SK-N-SH (cell line): ENCODE measurements around the gene TINAGL1. TPM values are rescaled to one million over a fixed set of nuclear protein-coding genes. Genes with fewer than 3 reads are reported as not detected.

Experiments used
- CTCF ChIA-PET: fragments of 300-600, 350-600 bp; formaldehyde crosslinking; extraction: SDS; loops from one replicate; lab custom pipeline; 2021; lab: Yijun Ruan, JAX
- POLR2A ChIA-PET: fragments of 350-600 bp; sonication (Branson Sonifier 250); formaldehyde crosslinking; extraction: SDS; loops from one replicate; lab custom pipeline; 2020; ENCODE audit warnings: antibody characterized with exemption, inconsistent platforms; lab: Yijun Ruan, JAX
- DNase-seq: peaks from one replicate; pipeline ENCODE4 v3.0.0; 2012
- H2AFZ ChIP-seq: fragments of 200-600 bp; sonication (generic); 2 replicates; pipeline ENCODE4 v1.8.1; 2016; ENCODE audit warnings: antibody characterized with exemption, mild to moderate bottlenecking, low read depth
- H3F3A ChIP-seq: fragments of 200-600 bp; sonication (generic); replicated peaks from 2 replicates; pipeline ENCODE3; 2016; ENCODE audit warnings: antibody characterized with exemption, mild to moderate bottlenecking; ENCODE audit not compliant: insufficient read depth
- H3K27ac ChIP-seq, 2 experiments: fragments of 200-500 bp in 1 of 2; fragments of 200-600 bp in 1 of 2; sonication (Bioruptor generic) in 1 of 2; sonication (generic), shearing (Covaris generic) in 1 of 2; 2 replicates each; pipeline versions ENCODE4 v1.5.1 to v1.6.1; 2014 to 2016; ENCODE audit warnings: low read depth in 2 of 2, inconsistent platforms in 1 of 2, low read length in 1 of 2, mild to moderate bottlenecking in 1 of 2, mixed read lengths in 1 of 2
- H3K27me3 ChIP-seq: fragments of 200-600 bp; sonication (generic), shearing (Covaris generic); 2 replicates; pipeline ENCODE4 v1.6.1; 2016; ENCODE audit warnings: mixed run types; ENCODE audit not compliant: insufficient read depth
- H3K36me3 ChIP-seq, 2 experiments: fragments of 200-500 bp in 1 of 2; fragments of 200-600 bp in 1 of 2; sonication (Bioruptor generic) in 1 of 2; sonication (generic) in 1 of 2; replicated peaks in 1 of 2; 2 replicates each; pipeline versions ENCODE3 to v1.5.1; 2014 to 2016; ENCODE audit warnings: low read length in 1 of 2, mild to moderate bottlenecking in 1 of 2; ENCODE audit not compliant: insufficient read depth in 2 of 2, control insufficient read depth in 1 of 2
- H3K4me1 ChIP-seq, 2 experiments: fragments of 200-500 bp in 1 of 2; fragments of 200-600 bp in 1 of 2; sonication (Bioruptor generic) in 1 of 2; sonication (generic), shearing (Covaris generic) in 1 of 2; 2 replicates each; pipeline versions ENCODE4 v1.5.1 to v1.6.1; 2014 to 2016; ENCODE audit warnings: low read depth in 1 of 2, low read length in 1 of 2, mixed run types in 1 of 2; ENCODE audit not compliant: insufficient read depth in 2 of 2, control insufficient read depth in 1 of 2
- H3K4me2 ChIP-seq: fragments of 200-600 bp; sonication (generic), shearing (Covaris generic); 2 replicates; pipeline ENCODE4 v1.6.1; 2017; ENCODE audit warnings: mixed run types
- H3K4me3 ChIP-seq, 2 experiments: fragments of 200-500 bp in 1 of 2; fragments of 200-600 bp in 1 of 2; sonication (Bioruptor generic) in 1 of 2; sonication (generic), shearing (Covaris generic) in 1 of 2; 2 replicates each; pipeline versions ENCODE4 v1.5.1 to v1.8.1; 2014 to 2016; ENCODE audit warnings: low read depth in 2 of 2, inconsistent platforms in 1 of 2, low read length in 1 of 2, mild to moderate bottlenecking in 1 of 2, mixed read lengths in 1 of 2, moderate library complexity in 1 of 2
- H3K79me2 ChIP-seq: fragments of 200-600 bp; sonication (generic); 2 replicates; pipeline ENCODE4 v1.8.1; 2017; ENCODE audit warnings: mild to moderate bottlenecking; ENCODE audit not compliant: insufficient read depth
- H3K9ac ChIP-seq: fragments of 200-600 bp; sonication (generic); 2 replicates; pipeline ENCODE4 v1.6.1; 2017; ENCODE audit warnings: mixed run types
- H3K9me2 ChIP-seq: fragments of 200-600 bp; sonication (generic); 2 replicates; pipeline ENCODE4 v1.6.1; 2017; ENCODE audit warnings: mixed run types
- H3K9me3 ChIP-seq: fragments of 200-600 bp; sonication (generic); 2 replicates; pipeline ENCODE4 v1.6.1; 2017; ENCODE audit warnings: mixed run types, mild to moderate bottlenecking, moderate library complexity
- H4K20me1 ChIP-seq: fragments of 200-600 bp; sonication (generic); 2 replicates; pipeline ENCODE4 v1.6.1; 2017; ENCODE audit warnings: mild to moderate bottlenecking, mixed run types; ENCODE audit not compliant: insufficient read depth
- CHD2 ChIP-seq: fragments of 150-350 bp; IDR thresholded peaks from 2 replicates; pipeline ENCODE4 v1.6.1; 2018; ENCODE audit warnings: low read length; ENCODE audit not compliant: partially characterized antibody
- ELF1 ChIP-seq: IDR thresholded peaks from 2 replicates; pipeline ENCODE4 v1.4.0; 2012
- EP300 ChIP-seq, 2 experiments: IDR thresholded peaks; 2 replicates each; pipeline versions ENCODE4 v1.4.0 to v1.6.1; 2012; ENCODE audit warnings: borderline replicate concordance in 1 of 2, low read depth in 1 of 2, low read length in 1 of 2
- EZH2phosphoT487 ChIP-seq: fragments of 200-600 bp; sonication (generic); IDR thresholded peaks from 2 replicates; pipeline ENCODE4 v1.6.1; 2017; ENCODE audit warnings: low read depth, mixed run types, mild to moderate bottlenecking, antibody characterized with exemption, moderate library complexity, borderline replicate concordance
- FOSL2 ChIP-seq: IDR thresholded peaks from 2 replicates; pipeline ENCODE4 v1.4.0; 2012; ENCODE audit warnings: low read depth, mild to moderate bottlenecking, moderate library complexity, borderline replicate concordance
- FOXJ3 ChIP-seq: sonication (generic); formaldehyde crosslinking; IDR thresholded peaks from 2 replicates; pipeline ENCODE4 v1.5.1; 2020; ENCODE audit warnings: mild to moderate bottlenecking, missing genetic modification reagents
- FOXM1 ChIP-seq: IDR thresholded peaks from 2 replicates; pipeline ENCODE4 v1.4.0; 2012; ENCODE audit warnings: low read depth, mild to moderate bottlenecking
- MAX ChIP-seq: IDR thresholded peaks from 2 replicates; pipeline ENCODE4 v1.4.0; 2012; ENCODE audit warnings: low read depth
- MEF2A ChIP-seq: IDR thresholded peaks from 2 replicates; pipeline ENCODE4 v1.4.0; 2012; ENCODE audit warnings: low read depth, borderline replicate concordance
- NFIC ChIP-seq: IDR thresholded peaks from 2 replicates; pipeline ENCODE4 v1.4.0; 2012; ENCODE audit warnings: borderline replicate concordance
- PBX3 ChIP-seq: IDR thresholded peaks from 2 replicates; pipeline ENCODE4; 2012
- POLR2AphosphoS5 ChIP-seq: IDR thresholded peaks from 2 replicates; pipeline ENCODE4 v1.6.1; 2012; ENCODE audit warnings: low read depth, low read length
- REST ChIP-seq: IDR thresholded peaks from 2 replicates; pipeline ENCODE4 v1.6.1; 2012; ENCODE audit warnings: mild to moderate bottlenecking, low read depth, low read length, moderate library complexity
- SIN3A ChIP-seq: IDR thresholded peaks from 2 replicates; pipeline ENCODE4 v1.6.1; 2012; ENCODE audit warnings: low read depth, mild to moderate bottlenecking, low read length, moderate library complexity, borderline replicate concordance
- SMC3 ChIP-seq: IDR thresholded peaks from 2 replicates; pipeline ENCODE4 v1.6.1; 2012; ENCODE audit warnings: low read depth, low read length, improper control_type of control experiment
- TAF1 ChIP-seq: IDR thresholded peaks from 2 replicates; pipeline ENCODE4 v1.6.1; 2012; ENCODE audit warnings: low read depth, mild to moderate bottlenecking, low read length, moderate library complexity, borderline replicate concordance
- TCF12 ChIP-seq: IDR thresholded peaks from 2 replicates; pipeline ENCODE4 v1.4.0; 2012
- USF2 ChIP-seq: fragments of 150-350 bp; IDR thresholded peaks from 2 replicates; pipeline ENCODE4 v1.6.1; 2017; ENCODE audit warnings: antibody characterized with exemption, low read length, low read depth, borderline replicate concordance
- YY1 ChIP-seq: IDR thresholded peaks from 2 replicates; pipeline ENCODE4 v1.4.0; 2012; ENCODE audit warnings: low read depth, mild to moderate bottlenecking
- ZBTB33 ChIP-seq: IDR thresholded peaks from 2 replicates; pipeline ENCODE4 v1.4.0; 2012; ENCODE audit warnings: low read depth, borderline replicate concordance
- WGBS: methylation state at CpG from one replicate; pipeline ENCODE4 v1.1.6; 2017; ENCODE audit warnings: low lambda C conversion rate; 5-methylcytosine and 5-hydroxymethylcytosine counted together
- polyA plus RNA-seq, 3 experiments: library from polyadenylated mRNA; depleted of rRNA; stranded (reverse); fragments of >200 nt; gene quantifications; 2 replicates each; pipeline ENCODE4 v1.2.3, GENCODE V29; 2012

TINAGL1 gene
- polyA plus RNA-seq, 1 of the 3 experiments (the other 2 are of a cell fraction) = not detected

GRCh38 chr1:31581821-31582810, 5.8 kb downstream of the TINAGL1 start (continued):
- no peak for TF ChIP-seq CHD2
- TF ChIP-seq FOSL2 = no peak
- TF ChIP-seq FOXJ3 (CRISPR knock-in tag) = no peak
- TF ChIP-seq SMC3 = no peak
- no peak for TF ChIP-seq TAF1
- TF ChIP-seq, all 33 proteins: peak for 0

GRCh38 chr1:31583082-31583994, 7.0 kb downstream of the TINAGL1 start:
- Histone ChIP-seq H3K9me2 (no peaks in the 10 kb centered on the region), H3F3A (no peaks in the 10 kb centered on the region), H2AFZ (no peak overlapping the region), H3K4me1 (peaks cover 0 to 18% of the 10 kb centered on the region in 2 experiments; a peak in 2 of 4 replicates), H3K9ac (no peak overlapping the region), H3K79me2 (no peaks in the 10 kb centered on the region), H3K4me3 (no peak overlapping the region), H3K27me3 (no peaks in the 10 kb centered on the region), H3K4me2 (peak overlapping the region; percentile 38; the same call in 1 of the 2 replicates), H3K36me3 (no peaks in the 10 kb centered on the region), H3K27ac (no peak overlapping the region), H3K9me3 (no peaks in the 10 kb centered on the region), H4K20me1 (no peaks in the 10 kb centered on the region)
- WGBS = 82% methylated on average over 13 of the region's 16 CpGs
- ChIA-PET POLR2A (no interaction called here), CTCF (interaction anchor here (1.4 to 4.5 kb wide), 3 partner anchors 12 to 34 kb away, joined by 3 to 36 read pairs (median 8); partner anchors contain the start of gene HCRTR1)
- no peak for DNase-seq
- TF ChIP-seq EP300 (IDR thresholded peaks at IDR 0.05; ENCODE audit: borderline replicate concordance in 1 of 2, low read depth in 1 of 2, low read length in 1 of 2) (no peak), USF2 (no peak), REST (no peak), NFIC (no peak), PBX3 (no peak), ZBTB33 (no peak), MEF2A (no peak), TCF12 (no peak), SMC3 (no peak), EZH2phosphoT487 (no peak), ELF1 (no peak), YY1 (no peak), MAX (no peak), CHD2 (no peak), SIN3A (no peak), FOXM1 (no peak), POLR2AphosphoS5 (no peak)
